Rectal smooth muscle tissue (tissue), 1 donor: ENCODE data around the gene FBXL2.

Experiments
- H3K27ac ChIP-seq: one replicate; pipeline ENCODE4 v1.7.0; 2013; ENCODE audit warnings: low read depth, low read length, inconsistent platforms
- H3K27me3 ChIP-seq: one replicate; pipeline ENCODE4 v1.7.0; 2013; ENCODE audit warnings: low read length; ENCODE audit not compliant: control insufficient read depth, insufficient read depth
- H3K36me3 ChIP-seq: one replicate; pipeline ENCODE4 v1.7.0; 2013; ENCODE audit warnings: low read length; ENCODE audit not compliant: control insufficient read depth, insufficient read depth
- H3K4me1 ChIP-seq: one replicate; pipeline ENCODE4 v1.7.0; 2013; ENCODE audit warnings: low read length; ENCODE audit not compliant: control insufficient read depth, insufficient read depth
- H3K4me3 ChIP-seq: one replicate; pipeline ENCODE4 v1.7.0; 2013; ENCODE audit warnings: low read length
- H3K9ac ChIP-seq: one replicate; pipeline ENCODE4 v1.7.0; 2013; ENCODE audit warnings: low read length

Gene FBXL2

DNA sequence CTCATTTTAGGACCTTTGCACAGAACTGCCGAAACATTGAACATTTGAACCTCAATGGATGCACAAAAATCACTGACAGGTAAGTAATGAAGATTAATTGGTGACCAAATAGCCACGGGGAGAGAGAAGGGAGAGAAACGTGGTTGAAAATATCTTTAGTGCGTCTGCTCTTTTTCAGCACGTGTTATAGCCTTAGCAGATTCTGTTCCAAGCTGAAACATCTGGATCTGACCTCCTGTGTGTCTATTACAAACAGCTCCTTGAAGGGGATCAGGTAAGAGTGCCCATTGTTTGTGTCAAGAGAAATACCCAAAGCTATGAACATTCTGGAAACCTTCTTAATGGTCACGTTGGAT, 95.8 kb downstream of the FBXL2 start:
- Histone ChIP-seq H3K27ac (no peak overlapping the region), H3K27me3 (no peaks in the 10 kb centered on the region), H3K9ac (no peak overlapping the region), H3K4me3 (no peak overlapping the region), H3K4me1 (no peaks in the 10 kb centered on the region), H3K36me3 (no peaks in the 10 kb centered on the region)

GRCh38 chr3:33377489-33377888, 100.2 kb downstream of the FBXL2 start:
- Histone ChIP-seq H3K4me1 (no peaks in the 10 kb centered on the region), H3K27ac (no peak overlapping the region), H3K9ac (no peak overlapping the region), H3K27me3 (no peaks in the 10 kb centered on the region), H3K4me3 (no peak overlapping the region), H3K36me3 (no peaks in the 10 kb centered on the region)

DNA sequence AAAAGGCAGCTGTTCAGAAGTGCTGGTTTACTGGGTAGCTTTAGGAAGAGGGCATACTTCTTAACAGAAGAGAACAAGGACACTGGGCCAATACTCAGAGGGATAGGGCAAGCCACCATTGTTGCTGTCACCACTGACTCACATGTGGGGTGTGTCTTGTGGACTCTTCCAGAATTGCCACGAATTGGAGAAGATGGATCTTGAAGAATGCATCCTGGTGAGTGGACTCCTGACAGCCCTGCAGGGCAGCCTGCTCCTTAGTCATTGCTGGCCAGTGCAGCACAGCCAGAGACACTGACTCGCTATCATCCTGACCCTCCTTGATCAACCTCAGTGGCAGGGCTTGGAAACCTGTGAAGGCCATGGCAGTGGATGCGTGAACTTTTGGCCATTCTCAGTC, 100.7 kb downstream of the FBXL2 start:
- Histone ChIP-seq H3K4me3 (no peak overlapping the region), H3K27me3 (no peaks in the 10 kb centered on the region), H3K36me3 (peaks cover 2% of the 10 kb centered on the region), H3K4me1 (no peaks in the 10 kb centered on the region), H3K9ac (no peak overlapping the region), H3K27ac (no peak overlapping the region)

GRCh38 chr3:33380653-33381052, 103.4 kb downstream of the FBXL2 start:
- Histone ChIP-seq H3K27ac (no peak overlapping the region), H3K36me3 (peaks cover 12% of the 10 kb centered on the region), H3K4me1 (no peaks in the 10 kb centered on the region), H3K9ac (no peak overlapping the region), H3K4me3 (no peak overlapping the region), H3K27me3 (no peaks in the 10 kb centered on the region)

DNA sequence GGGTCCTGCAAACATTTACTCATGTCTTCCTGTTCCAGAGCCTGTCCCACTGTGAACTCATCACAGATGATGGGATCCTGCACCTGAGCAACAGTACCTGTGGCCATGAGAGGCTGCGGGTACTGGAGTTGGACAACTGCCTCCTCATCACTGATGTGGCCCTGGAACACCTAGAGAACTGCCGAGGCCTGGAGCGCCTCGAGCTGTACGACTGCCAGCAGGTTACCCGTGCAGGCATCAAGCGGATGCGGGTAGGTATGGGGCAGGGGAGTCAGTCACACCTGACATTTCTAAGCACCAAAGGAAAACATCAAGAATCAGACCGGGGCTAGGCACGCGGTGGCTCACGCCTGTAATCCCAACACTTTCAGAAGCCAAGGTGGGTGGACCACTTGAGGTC, 106.7 kb downstream of the FBXL2 start:
- Histone ChIP-seq H3K36me3 (peaks cover 14% of the 10 kb centered on the region), H3K9ac (no peak overlapping the region), H3K27ac (no peak overlapping the region), H3K4me1 (no peaks in the 10 kb centered on the region), H3K27me3 (no peaks in the 10 kb centered on the region), H3K4me3 (no peak overlapping the region)

DNA sequence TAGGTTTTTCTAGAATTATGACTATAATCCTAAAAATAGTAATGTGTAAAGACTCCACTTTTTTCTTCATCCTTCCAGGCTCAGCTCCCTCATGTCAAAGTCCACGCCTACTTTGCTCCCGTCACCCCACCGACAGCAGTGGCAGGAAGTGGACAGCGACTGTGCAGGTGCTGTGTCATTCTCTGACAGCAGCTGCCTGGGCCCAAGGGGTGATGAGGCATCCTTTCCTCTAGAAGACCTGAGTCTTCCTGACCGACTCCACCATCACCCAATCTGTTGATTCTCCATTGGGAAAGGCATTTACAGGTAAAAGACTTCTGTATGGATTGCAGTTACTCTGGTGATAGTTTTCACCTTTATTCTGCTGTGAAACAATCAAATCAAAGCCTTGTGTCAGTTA, 108.2 kb downstream of the FBXL2 start:
- Histone ChIP-seq H3K4me3 (no peak overlapping the region), H3K27me3 (no peaks in the 10 kb centered on the region), H3K4me1 (no peaks in the 10 kb centered on the region), H3K36me3 (peaks cover 14% of the 10 kb centered on the region), H3K9ac (no peak overlapping the region), H3K27ac (no peak overlapping the region)

- Histone ChIP-seq H3K4me3 (no peak overlapping the region), H3K27ac (no peak overlapping the region), H3K4me1 (no peaks in the 10 kb centered on the region), H3K9ac (no peak overlapping the region), H3K36me3 (peaks cover 14% of the 10 kb centered on the region), H3K27me3 (no peaks in the 10 kb centered on the region)
These were observed 109.4 kb downstream of the FBXL2 start for GRCh38 chr3:33386631-33387030.

DNA sequence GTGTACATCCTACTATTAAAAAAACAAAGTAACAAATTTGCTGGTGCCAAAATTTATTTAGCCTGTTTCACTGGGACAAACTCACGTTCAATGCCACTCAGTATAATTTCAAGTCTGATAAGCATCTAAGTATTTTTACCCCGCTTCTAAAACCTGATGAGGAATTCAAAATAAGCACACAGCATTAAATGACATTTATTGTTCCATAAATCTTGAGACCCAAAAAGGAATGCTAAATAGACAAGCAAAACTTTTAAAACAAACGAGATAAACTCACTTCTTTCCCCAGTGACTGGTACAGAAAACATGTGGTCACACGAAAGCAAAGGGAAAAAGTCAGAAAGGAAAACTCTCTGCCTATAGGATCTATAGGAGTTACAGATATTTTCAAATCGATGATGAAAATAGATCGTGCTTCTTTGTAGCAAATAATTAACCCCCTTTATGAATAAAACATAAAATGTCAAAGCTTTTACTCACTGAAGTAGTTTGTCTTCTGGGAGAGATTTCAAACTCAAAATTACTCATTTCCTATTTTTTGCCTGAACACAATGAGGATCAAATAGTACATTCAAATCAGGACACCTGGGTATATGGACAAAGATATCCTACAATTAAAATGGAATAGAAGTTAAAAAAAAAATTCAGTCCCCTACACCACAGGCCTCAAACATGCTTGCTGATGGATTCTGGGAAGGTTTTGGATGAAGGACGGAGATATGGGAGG, 111.3 kb downstream of the FBXL2 start:
- H3K27me3 ChIP-seq, result no peaks in the 10 kb centered on the region
- peaks cover 18% of the 10 kb centered on the region for H3K36me3 ChIP-seq
- H3K27ac ChIP-seq, result no peak overlapping the region
- no peak overlapping the region for H3K4me3 ChIP-seq
- no peak overlapping the region for H3K9ac ChIP-seq
- no peaks in the 10 kb centered on the region for H3K4me1 ChIP-seq

DNA sequence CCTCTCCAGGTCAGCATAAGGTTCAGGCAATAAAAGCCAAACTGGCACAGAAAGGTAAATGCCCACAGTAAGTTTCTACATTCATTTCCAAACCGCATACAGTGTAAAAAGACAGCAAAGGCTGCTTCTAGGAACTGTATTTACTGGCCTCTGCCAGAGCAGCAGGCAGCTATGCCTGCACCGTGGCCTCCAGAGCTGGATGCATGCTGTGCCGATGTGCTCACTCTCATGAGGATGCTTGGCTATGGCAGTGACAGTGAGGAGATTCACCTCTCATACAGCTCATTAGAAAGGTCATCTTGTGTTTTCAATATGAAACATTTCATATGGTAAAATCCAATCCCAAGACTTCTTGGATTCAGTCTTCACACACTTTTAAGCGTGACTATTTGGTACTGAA, 112.7 kb downstream of the FBXL2 start:
- H3K27ac ChIP-seq, result no peak overlapping the region
- H3K27me3 ChIP-seq, result no peaks in the 10 kb centered on the region
- H3K4me3 ChIP-seq, result no peak overlapping the region
- H3K4me1 ChIP-seq, result no peaks in the 10 kb centered on the region
- no peak overlapping the region for H3K9ac ChIP-seq
- peaks cover 12% of the 10 kb centered on the region for H3K36me3 ChIP-seq

DNA sequence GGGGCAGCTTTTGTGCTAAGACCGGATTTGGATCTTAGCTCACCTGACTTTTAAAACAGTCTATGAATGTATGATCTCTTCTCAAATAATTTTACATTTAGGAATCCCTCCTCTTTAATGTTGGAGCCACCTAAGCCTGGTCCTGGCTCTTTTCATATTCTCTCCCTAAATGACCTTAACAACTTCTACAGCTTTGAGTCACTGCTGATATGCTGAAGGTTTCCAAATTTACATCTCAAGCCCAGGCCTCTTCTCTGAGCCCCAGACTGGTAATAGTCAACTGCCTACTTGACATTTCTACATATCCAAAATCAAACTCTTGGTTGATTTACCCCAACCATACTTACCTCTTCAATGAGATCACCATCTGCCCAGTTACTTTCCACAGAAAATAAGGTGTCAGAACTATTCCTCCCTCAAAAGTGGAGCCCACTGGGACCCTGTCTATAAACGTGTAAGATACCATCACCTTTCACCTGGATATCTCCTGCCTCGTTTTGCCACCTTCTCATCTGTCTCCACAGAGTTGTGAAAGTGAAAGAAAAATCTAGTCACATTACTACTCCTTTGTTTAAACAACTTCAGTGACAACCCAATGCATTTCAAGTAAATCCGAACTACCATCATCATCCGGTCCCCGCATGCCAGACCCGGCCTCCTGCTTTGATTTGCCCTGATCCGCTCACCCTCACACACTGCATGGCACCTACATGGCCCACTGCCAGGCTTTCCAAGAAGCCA, 114.2 kb downstream of the FBXL2 start:
- Histone ChIP-seq H3K27ac (no peak overlapping the region), H3K4me3 (no peak overlapping the region), H3K27me3 (no peaks in the 10 kb centered on the region), H3K36me3 (peaks cover 16% of the 10 kb centered on the region), H3K9ac (no peak overlapping the region), H3K4me1 (no peaks in the 10 kb centered on the region)

DNA sequence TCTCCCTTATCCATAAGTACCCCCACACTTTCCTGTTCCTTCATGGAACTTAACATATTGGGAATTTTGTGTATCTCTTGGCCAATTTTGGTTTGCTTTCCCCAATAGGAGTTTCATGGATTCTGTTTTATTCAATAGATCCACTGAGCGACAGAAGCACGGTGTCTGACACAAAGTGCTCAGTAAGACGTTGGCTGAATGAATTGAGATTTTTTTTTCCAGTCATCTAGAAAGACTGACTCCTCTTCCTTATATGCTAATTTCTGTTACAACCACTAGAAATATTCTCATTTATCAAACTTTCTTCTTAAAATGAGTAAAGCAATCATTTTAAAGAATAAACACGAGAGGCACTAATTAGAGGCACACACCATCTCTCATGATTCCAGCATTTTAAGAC, 114.9 kb downstream of the FBXL2 start:
- H3K27me3 ChIP-seq, result no peaks in the 10 kb centered on the region
- H3K9ac ChIP-seq, result no peak overlapping the region
- H3K36me3 ChIP-seq, result peaks cover 17% of the 10 kb centered on the region
- H3K4me1 ChIP-seq, result no peaks in the 10 kb centered on the region
- no peak overlapping the region for H3K27ac ChIP-seq
- no peak overlapping the region for H3K4me3 ChIP-seq

GRCh38 chr3:33392703-33393125, 115.5 kb downstream of the FBXL2 start:
- no peak overlapping the region for H3K27ac ChIP-seq
- no peaks in the 10 kb centered on the region for H3K27me3 ChIP-seq
- H3K4me1 ChIP-seq, result no peaks in the 10 kb centered on the region
- H3K4me3 ChIP-seq, result no peak overlapping the region
- peaks cover 20% of the 10 kb centered on the region for H3K36me3 ChIP-seq
- H3K9ac ChIP-seq, result no peak overlapping the region
